GM23338 (cell line): ENCODE data around the gene RENBP. TPM values are rescaled to one million over a fixed set of nuclear protein-coding genes. Genes with fewer than 3 reads are reported as not detected.
A peak's percentile ranks its signal among the peaks of the same experiment; 100 is the strongest.

Source experiments
- ATAC-seq: fragments of 200-7000 bp; cut with Tn5 transposase; 3 replicates; pipeline ENCODE4 v1.9.1; 2020
- DNase-seq: peaks from one replicate; pipeline ENCODE4 v3.0.0-alpha.2; 2015; ENCODE audit warnings: low spot score
- H2AFZ ChIP-seq: fragments of 200-600 bp; sonication (generic); 2 replicates; pipeline ENCODE4 v1.8.0; 2016; ENCODE audit warnings: antibody characterized with exemption, mild to moderate bottlenecking, moderate library complexity
- H3F3A ChIP-seq: fragments of 200-600 bp; sonication (generic); replicated peaks from 2 replicates; pipeline ENCODE4 v1.8.0; 2017; ENCODE audit warnings: antibody characterized with exemption, mixed run types, low read depth
- H3K27ac ChIP-seq: fragments of 200-600 bp; sonication (generic); 2 replicates; pipeline ENCODE4 v1.6.1; 2016; ENCODE audit warnings: low read depth
- H3K27me3 ChIP-seq: fragments of 200-600 bp; sonication (generic); 2 replicates; pipeline ENCODE4 v1.8.0; 2016; ENCODE audit warnings: mild to moderate bottlenecking, mixed run types, moderate library complexity; ENCODE audit not compliant: insufficient read depth
- H3K36me3 ChIP-seq: fragments of 200-600 bp; sonication (generic); 2 replicates; pipeline ENCODE4 v1.8.0; 2016; ENCODE audit warnings: mild to moderate bottlenecking; ENCODE audit not compliant: insufficient read depth
- H3K4me1 ChIP-seq: fragments of 200-600 bp; sonication (generic); 2 replicates; pipeline ENCODE4 v1.8.0; 2016; ENCODE audit warnings: mild to moderate bottlenecking, moderate library complexity; ENCODE audit not compliant: insufficient read depth
- H3K4me2 ChIP-seq: fragments of 200-600 bp; sonication (generic); 2 replicates; pipeline ENCODE4 v1.7.1; 2017; ENCODE audit warnings: mixed run types
- H3K4me3 ChIP-seq: fragments of 200-600 bp; sonication (generic); 2 replicates; pipeline ENCODE4 v1.6.1; 2016; ENCODE audit warnings: mixed run types
- H3K79me2 ChIP-seq: fragments of 200-600 bp; sonication (generic); replicated peaks from 2 replicates; pipeline ENCODE4 v1.8.0; 2017; ENCODE audit warnings: mild to moderate bottlenecking; ENCODE audit not compliant: insufficient read depth
- H3K9me2 ChIP-seq: fragments of 200-600 bp; sonication (generic); 2 replicates; pipeline ENCODE4 v1.8.0; 2017; ENCODE audit not compliant: insufficient read depth
- H4K20me1 ChIP-seq: fragments of 200-600 bp; sonication (generic); replicated peaks from 2 replicates; pipeline ENCODE4 v1.8.0; 2017; ENCODE audit warnings: mild to moderate bottlenecking; ENCODE audit not compliant: insufficient read depth
- H3K27ac Mint-ChIP-seq: 2 replicates; pipeline ENCODE4 v1.8.0; 2020; ENCODE audit warnings: inconsistent platforms, mild to moderate bottlenecking, moderate library complexity, mixed read lengths
- H3K27me3 Mint-ChIP-seq: 3 replicates; pipeline ENCODE4 v1.8.0; 2022; ENCODE audit warnings: low read depth, mild to moderate bottlenecking, moderate library complexity, mixed read lengths, inconsistent platforms; ENCODE audit not compliant: insufficient read depth, poor library complexity
- H3K36me3 Mint-ChIP-seq: 3 replicates; pipeline ENCODE4 v1.8.0; 2021; ENCODE audit warnings: low read depth, mild to moderate bottlenecking, inconsistent platforms, moderate library complexity, mixed read lengths
- H3K4me1 Mint-ChIP-seq: 3 replicates; pipeline ENCODE4 v1.8.0; 2020; ENCODE audit warnings: mild to moderate bottlenecking, inconsistent platforms, mixed read lengths
- H3K4me3 Mint-ChIP-seq: 3 replicates; pipeline ENCODE4 v1.8.0; 2021; ENCODE audit warnings: moderate library complexity, mild to moderate bottlenecking, inconsistent platforms, mixed read lengths
- H3K9me3 Mint-ChIP-seq: 3 replicates; pipeline ENCODE4 v1.8.0; 2020; ENCODE audit warnings: moderate library complexity, mild to moderate bottlenecking, inconsistent platforms, mixed read lengths
- CREB1 ChIP-seq: fragments of 250-450 bp; sonication (Bioruptor Pico); IDR thresholded peaks from 2 replicates; pipeline ENCODE4 v1.5.0; 2020; ENCODE audit warnings: low read depth, mild to moderate bottlenecking, moderate library complexity
- EZH2 ChIP-seq: fragments of 200-600 bp; sonication (generic); IDR thresholded peaks from one replicate; pipeline ENCODE4 v1.8.0; 2017; ENCODE audit warnings: antibody characterized with exemption, mild to moderate bottlenecking, low read depth; ENCODE audit not compliant: unreplicated experiment
- EZH2phosphoT487 ChIP-seq: fragments of 200-600 bp; sonication (generic); IDR thresholded peaks from one replicate; pipeline ENCODE4 v1.8.1; 2018; ENCODE audit warnings: antibody characterized with exemption; ENCODE audit not compliant: unreplicated experiment
- JUNB ChIP-seq: IDR thresholded peaks from one replicate; pipeline ENCODE4 v1.6.1; 2016; ENCODE audit warnings: antibody characterized with exemption; ENCODE audit not compliant: unreplicated experiment
- NANOG ChIP-seq: IDR thresholded peaks from 2 replicates; pipeline ENCODE4 v1.6.1; 2016; ENCODE audit warnings: antibody characterized with exemption, borderline replicate concordance
- POLR2AphosphoS5 ChIP-seq: IDR thresholded peaks from 2 replicates; pipeline ENCODE4 v1.6.1; 2016; ENCODE audit warnings: antibody characterized with exemption, low read depth
- STAT1 ChIP-seq: IDR thresholded peaks from one replicate; pipeline ENCODE4 v1.6.1; 2016; ENCODE audit warnings: antibody characterized with exemption; ENCODE audit not compliant: unreplicated experiment
- ZNF114 ChIP-seq: fragments of 250-450 bp; sonication (Bioruptor Pico); IDR thresholded peaks from 2 replicates; pipeline ENCODE4 v1.5.0; 2020; ENCODE audit warnings: mild to moderate bottlenecking, moderate library complexity
- ZNF331 ChIP-seq: fragments of 250-450 bp; sonication (Bioruptor Pico); IDR thresholded peaks from 2 replicates; pipeline ENCODE4 v1.5.0; 2020; ENCODE audit warnings: low read depth, mild to moderate bottlenecking, moderate library complexity
- ZNF462 ChIP-seq: fragments of 250-450 bp; sonication (Bioruptor Pico); IDR thresholded peaks from 2 replicates; pipeline ENCODE4 v1.5.0; 2020; ENCODE audit warnings: mild to moderate bottlenecking, moderate library complexity
- polyA plus RNA-seq: library from polyadenylated mRNA; unstranded; fragments of >200 nt; fragmentation: Nextera tagmentation; extraction: Ambion mirVana; gene quantifications from 2 replicates; pipeline ENCODE4 v1.2.1, GENCODE V29; 2016
- total RNA-seq: library from RNA; depleted of rRNA; stranded (reverse); fragments of >200 nt; shearing (Covaris generic); gene quantifications from 2 replicates; pipeline ENCODE4 v1.2.3, GENCODE V29; 2014
- TF ChIP-seq, protein P1 (sequence below), 2 experiments: fragments of 200-600 bp in 1 of 2; sonication (generic) in 1 of 2; conservative IDR thresholded peaks; 2 replicates each; pipeline versions ENCODE4 v1.5.1 to v1.6.1; 2016 to 2017; ENCODE audit warnings: antibody characterized with exemption in 2 of 2, low read depth in 2 of 2, mild to moderate bottlenecking in 2 of 2, moderate library complexity in 1 of 2
- TF ChIP-seq, protein P2 (sequence below): IDR thresholded peaks from 2 replicates; pipeline ENCODE4 v1.6.1; 2016; ENCODE audit warnings: antibody characterized with exemption
- TF ChIP-seq, protein P3 (sequence below): IDR thresholded peaks from one replicate; pipeline ENCODE4 v1.6.1; 2018; ENCODE audit warnings: antibody characterized with exemption; ENCODE audit not compliant: unreplicated experiment

RENBP gene
- total and polyA plus RNA-seq, 2 experiments from 2014 or later = 2.0 to 10.3 TPM

GRCh38 chrX:153981231-153981630 lies 36.8 kb upstream of the RENBP start:
- no peaks in the 10 kb centered on the region for H3K27me3 Mint-ChIP-seq
- peak; percentile 51 for ATAC-seq

More at GRCh38 chrX:153981231-153981630, 36.8 kb upstream of the RENBP start:
- H2AFZ ChIP-seq = no peak overlapping the region
- H3F3A ChIP-seq = no peaks in the 10 kb centered on the region
- H3K9me2 ChIP-seq = no peaks in the 10 kb centered on the region
- no peaks in the 10 kb centered on the region for H3K79me2 ChIP-seq
- no peaks in the 10 kb centered on the region for H3K36me3 ChIP-seq
- Mint-ChIP-seq H3K27ac (no peak overlapping the region), H3K4me1 (peaks cover 9% of the 10 kb centered on the region; the same call in 2 of the 3 replicates), H3K4me3 (no peak overlapping the region), H3K36me3 (no peaks in the 10 kb centered on the region), H3K9me3 (no peaks in the 10 kb centered on the region)
- H3K27me3 ChIP-seq = no peaks in the 10 kb centered on the region
- no peaks in the 10 kb centered on the region for H4K20me1 ChIP-seq
- DNase-seq = no peak
- H3K4me1 ChIP-seq = no peaks in the 10 kb centered on the region
- H3K27ac ChIP-seq = no peak overlapping the region
- H3K4me3 ChIP-seq = no peak overlapping the region
- no peak for TF ChIP-seq ZNF331 (CRISPR knock-in tag)
- no peak for TF ChIP-seq ZNF462
- TF ChIP-seq, protein P1, sequence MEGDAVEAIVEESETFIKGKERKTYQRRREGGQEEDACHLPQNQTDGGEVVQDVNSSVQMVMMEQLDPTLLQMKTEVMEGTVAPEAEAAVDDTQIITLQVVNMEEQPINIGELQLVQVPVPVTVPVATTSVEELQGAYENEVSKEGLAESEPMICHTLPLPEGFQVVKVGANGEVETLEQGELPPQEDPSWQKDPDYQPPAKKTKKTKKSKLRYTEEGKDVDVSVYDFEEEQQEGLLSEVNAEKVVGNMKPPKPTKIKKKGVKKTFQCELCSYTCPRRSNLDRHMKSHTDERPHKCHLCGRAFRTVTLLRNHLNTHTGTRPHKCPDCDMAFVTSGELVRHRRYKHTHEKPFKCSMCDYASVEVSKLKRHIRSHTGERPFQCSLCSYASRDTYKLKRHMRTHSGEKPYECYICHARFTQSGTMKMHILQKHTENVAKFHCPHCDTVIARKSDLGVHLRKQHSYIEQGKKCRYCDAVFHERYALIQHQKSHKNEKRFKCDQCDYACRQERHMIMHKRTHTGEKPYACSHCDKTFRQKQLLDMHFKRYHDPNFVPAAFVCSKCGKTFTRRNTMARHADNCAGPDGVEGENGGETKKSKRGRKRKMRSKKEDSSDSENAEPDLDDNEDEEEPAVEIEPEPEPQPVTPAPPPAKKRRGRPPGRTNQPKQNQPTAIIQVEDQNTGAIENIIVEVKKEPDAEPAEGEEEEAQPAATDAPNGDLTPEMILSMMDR (conservative IDR thresholded peaks at IDR 0.05; ENCODE audit: low read depth in 2 of 2) = no peak
- no peak for TF ChIP-seq EZH2
- no peak for TF ChIP-seq CREB1 (CRISPR knock-in tag)
- no peak for TF ChIP-seq JUNB
- no peak for TF ChIP-seq NANOG
- TF ChIP-seq, protein P2, sequence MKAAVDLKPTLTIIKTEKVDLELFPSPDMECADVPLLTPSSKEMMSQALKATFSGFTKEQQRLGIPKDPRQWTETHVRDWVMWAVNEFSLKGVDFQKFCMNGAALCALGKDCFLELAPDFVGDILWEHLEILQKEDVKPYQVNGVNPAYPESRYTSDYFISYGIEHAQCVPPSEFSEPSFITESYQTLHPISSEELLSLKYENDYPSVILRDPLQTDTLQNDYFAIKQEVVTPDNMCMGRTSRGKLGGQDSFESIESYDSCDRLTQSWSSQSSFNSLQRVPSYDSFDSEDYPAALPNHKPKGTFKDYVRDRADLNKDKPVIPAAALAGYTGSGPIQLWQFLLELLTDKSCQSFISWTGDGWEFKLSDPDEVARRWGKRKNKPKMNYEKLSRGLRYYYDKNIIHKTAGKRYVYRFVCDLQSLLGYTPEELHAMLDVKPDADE = no peak
- TF ChIP-seq, protein P3, sequence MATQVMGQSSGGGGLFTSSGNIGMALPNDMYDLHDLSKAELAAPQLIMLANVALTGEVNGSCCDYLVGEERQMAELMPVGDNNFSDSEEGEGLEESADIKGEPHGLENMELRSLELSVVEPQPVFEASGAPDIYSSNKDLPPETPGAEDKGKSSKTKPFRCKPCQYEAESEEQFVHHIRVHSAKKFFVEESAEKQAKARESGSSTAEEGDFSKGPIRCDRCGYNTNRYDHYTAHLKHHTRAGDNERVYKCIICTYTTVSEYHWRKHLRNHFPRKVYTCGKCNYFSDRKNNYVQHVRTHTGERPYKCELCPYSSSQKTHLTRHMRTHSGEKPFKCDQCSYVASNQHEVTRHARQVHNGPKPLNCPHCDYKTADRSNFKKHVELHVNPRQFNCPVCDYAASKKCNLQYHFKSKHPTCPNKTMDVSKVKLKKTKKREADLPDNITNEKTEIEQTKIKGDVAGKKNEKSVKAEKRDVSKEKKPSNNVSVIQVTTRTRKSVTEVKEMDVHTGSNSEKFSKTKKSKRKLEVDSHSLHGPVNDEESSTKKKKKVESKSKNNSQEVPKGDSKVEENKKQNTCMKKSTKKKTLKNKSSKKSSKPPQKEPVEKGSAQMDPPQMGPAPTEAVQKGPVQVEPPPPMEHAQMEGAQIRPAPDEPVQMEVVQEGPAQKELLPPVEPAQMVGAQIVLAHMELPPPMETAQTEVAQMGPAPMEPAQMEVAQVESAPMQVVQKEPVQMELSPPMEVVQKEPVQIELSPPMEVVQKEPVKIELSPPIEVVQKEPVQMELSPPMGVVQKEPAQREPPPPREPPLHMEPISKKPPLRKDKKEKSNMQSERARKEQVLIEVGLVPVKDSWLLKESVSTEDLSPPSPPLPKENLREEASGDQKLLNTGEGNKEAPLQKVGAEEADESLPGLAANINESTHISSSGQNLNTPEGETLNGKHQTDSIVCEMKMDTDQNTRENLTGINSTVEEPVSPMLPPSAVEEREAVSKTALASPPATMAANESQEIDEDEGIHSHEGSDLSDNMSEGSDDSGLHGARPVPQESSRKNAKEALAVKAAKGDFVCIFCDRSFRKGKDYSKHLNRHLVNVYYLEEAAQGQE = no peak
- no peak for TF ChIP-seq ZNF114 (CRISPR knock-in tag)
- no peak for TF ChIP-seq EZH2phosphoT487
- TF ChIP-seq STAT1 = no peak
- no peak for TF ChIP-seq POLR2AphosphoS5
- no peak overlapping the region for H3K4me2 ChIP-seq
